HG03460 (cell line): ENCODE data around the gene FYN.

Experiments
- ATAC-seq: cut with Tn5 transposase; IDR thresholded peaks from one replicate; pipeline ENCODE4 v1.9.1; 2021; ENCODE audit not compliant: unreplicated experiment

The FYN gene

GRCh38 chr6:111854683-111855082 is 18.6 kb downstream of the FYN start:
- no peak for ATAC-seq

- no peak for ATAC-seq
Observed at GRCh38 chr6:111852725-111853124, 20.5 kb downstream of the FYN start.

- no peak for ATAC-seq
Observed at GRCh38 chr6:111850295-111850937, 22.8 kb downstream of the FYN start.

GRCh38 chr6:111849298-111849697 is 24.0 kb downstream of the FYN start:
- no peak for ATAC-seq

- ATAC-seq: no peak
Observed at GRCh38 chr6:111848262-111848812, 24.9 kb downstream of the FYN start.

DNA sequence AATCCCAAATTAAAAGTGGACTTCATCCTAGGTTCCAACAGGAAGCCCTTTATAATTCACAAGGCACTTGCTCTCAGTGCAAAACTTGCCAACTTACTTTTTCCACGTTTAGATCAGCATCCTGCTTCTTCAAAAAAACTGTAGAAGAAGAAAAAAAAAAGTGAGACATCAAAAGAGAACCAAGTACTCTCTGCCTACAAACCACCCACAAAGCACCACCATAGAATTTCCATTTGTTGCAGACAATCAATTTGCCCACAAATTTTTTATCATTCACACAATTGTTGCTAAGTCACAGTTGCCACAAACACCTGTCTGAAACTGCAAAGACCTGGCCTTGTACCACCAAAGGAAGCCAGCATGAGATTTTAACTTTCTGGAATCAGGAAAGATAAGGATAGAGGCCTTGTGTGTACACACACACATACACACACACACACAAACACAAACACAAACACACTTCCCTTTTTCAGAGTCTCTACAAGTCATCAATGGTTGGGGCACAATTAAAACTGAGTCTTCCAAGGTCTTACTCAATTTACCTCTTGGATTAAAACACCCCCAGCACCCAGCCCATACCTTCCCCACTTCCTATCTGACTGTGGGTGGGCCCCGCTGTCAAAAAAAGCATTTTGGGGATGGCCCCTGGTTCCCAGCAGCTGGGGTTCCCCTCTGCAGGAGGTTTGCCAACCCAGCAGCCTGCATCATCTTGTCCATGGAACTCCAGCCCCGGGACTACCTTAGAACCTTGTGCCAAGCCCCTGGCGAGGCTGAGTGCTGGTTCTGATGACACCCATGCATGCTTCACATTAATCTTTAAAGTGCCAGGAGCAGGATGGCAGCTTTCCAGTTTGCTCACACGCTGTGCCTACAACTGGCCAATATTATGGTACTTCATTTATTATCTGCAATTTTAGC is 26.5 kb downstream of the FYN start:
- ATAC-seq: no peak

DNA sequence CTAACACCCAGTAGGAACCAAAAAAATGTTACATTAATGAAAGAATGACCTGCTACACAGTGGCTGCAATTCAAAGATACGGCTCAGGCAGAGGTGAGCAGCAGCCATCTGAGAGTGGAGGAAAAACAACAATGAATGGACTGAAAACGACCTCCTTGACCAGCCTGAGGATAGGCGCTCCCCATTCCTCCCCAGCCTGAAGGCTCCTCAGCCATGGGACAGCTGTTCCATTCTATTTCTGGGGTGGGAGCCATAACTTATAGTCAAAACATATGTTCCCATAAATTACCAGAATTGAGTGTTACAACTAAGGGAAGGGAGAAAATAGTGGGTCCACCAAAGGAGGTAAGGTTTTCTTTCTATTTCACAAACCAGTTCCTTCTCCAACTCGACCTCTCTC is 27.2 kb downstream of the FYN start:
- ATAC-seq: no peak

GRCh38 chr6:111845441-111845871 is 27.8 kb downstream of the FYN start:
- peak; percentile 53 for ATAC-seq

GRCh38 chr6:111844921-111845320 is 28.3 kb downstream of the FYN start:
- no peak for ATAC-seq

GRCh38 chr6:111844376-111844775 is 28.9 kb downstream of the FYN start:
- peak; percentile 42 for ATAC-seq

- ATAC-seq: no peak
Observed at GRCh38 chr6:111843347-111844147, 29.7 kb downstream of the FYN start.

DNA sequence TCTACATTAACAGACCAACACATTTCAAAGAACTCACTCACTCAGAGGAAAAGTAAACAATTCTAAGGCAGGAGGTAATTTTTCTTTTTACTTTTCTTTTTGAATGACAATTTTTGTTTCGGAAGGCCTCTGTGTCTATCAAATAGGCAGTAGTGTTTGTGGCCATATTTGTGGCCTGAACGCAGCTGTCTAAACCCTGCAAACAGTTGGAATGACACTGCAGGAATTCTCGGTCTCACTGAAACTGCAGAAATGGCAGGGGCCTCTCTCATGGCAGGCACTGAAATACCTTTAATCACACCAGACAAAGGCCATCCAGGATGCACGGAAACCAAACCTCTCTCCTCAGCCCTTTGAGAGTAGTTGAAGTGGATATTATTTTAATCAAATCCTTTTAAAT is 30.4 kb downstream of the FYN start:
- ATAC-seq: no peak

DNA sequence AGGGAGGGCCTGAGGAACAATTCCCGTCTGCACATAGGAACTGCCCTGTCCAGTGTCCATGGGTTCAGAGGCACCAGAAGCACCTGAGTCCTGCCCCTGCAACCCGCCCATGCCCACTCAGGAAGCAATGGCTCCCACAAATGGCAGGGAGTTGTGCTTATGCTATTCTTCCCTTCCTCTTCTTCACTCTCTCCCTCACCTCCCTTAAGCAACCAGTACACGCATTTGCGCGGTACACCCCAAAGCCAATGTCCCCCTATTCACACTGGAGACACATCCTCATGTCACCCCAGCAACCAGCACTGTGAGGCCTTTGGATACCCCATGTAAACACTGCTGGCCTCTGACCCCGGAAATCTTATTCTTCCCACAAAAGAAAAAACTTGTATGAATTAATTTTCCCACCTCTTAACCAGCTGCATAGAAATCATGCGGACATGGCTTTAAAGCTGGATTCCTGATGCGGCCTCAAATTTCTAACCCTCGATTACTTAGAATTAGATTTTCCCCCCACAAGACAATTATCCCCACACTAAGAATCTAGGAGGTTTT is 30.9 kb downstream of the FYN start:
- no peak for ATAC-seq

GRCh38 chr6:111841822-111842221 is 31.4 kb downstream of the FYN start:
- ATAC-seq: no peak

DNA sequence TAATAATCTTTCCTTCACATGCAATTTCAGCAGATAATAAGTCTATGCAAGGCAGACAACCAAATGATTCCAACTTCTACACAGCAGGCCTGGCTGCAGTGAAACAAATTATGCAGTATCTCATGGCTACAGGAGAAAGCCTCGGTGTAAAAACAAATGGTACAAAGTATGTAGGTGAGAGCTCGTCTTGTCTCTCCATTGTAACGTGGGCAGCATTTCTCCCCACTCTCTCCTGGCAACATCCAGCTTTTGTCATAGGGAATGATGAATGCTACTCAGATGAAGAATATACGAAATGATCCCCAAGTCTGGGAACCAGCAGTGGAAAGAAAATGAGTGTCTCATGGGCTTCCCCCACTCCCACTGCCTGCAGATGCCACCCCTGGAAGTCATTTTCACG is 32.4 kb downstream of the FYN start:
- no peak for ATAC-seq

DNA sequence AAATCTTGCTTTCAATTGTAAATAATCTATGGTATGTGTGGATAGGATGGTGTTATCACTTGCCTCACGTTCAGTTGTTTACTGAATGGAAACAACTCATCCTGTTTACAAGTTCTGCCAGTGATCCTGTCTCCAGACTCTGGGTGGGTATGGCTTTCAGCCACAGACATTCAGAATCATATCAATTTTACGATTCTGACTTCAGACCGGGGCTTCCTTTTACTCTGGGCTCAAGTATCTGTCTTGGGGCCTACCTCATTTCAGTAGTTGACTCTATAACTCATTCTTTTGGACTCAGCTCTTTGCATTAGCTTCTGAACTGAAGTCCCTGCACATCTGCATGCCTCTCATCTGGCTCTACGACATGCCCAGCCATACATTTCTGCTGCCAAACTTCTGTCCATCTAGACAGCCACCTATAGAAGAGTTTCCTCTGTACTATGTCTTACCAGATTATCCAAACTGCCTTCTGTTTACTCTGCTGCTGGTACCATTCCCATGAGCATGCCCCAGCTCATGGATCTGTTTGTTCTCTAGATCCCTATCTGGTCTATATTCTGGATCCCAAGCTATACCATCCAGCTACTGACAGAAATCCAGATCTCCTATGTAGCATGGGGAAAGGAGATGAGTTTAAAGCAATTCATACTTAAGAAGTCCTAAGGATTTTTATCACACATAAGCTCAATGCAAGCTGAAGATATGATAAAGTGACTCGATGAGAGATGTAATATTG is 34.3 kb downstream of the FYN start:
- ATAC-seq: no peak

DNA sequence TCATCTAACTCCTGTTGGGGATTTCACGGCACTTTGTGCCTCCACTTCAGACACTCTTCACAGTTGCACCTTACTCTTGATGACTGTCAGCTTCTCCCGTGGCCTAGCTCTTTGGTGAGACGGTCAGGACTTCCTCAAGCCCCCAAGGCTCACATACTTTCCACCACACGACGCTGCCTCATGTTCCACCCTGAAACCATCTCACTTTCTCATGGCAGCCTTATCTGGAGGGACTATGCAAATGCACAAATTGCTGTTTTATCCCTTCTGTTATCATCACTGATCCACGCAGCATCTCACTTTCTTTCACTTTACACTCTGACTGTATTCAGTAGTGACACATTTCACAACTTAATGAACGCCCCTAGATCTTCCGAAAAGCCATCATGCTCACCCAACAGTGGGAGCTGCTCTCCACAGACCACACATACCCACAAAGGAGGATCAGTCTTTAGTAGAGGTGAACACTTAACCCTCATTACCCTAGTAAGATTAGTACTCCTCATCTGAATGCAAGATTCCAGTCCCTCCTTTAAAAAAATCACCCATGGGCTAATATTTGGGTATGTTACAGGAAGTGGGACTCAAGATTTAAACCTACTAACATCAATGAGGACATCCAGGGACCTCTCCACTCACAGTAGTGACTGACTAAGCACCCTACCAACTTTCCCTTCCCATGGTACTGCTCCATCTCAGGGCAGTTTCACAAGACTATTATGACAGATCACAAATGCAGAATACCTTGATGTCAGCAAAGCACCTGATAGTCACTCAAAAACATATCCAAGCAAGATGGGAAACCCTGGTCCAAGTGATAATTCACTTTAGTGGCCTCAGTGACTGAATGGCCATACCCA is 35.4 kb downstream of the FYN start:
- peak; percentile 67 for ATAC-seq

DNA sequence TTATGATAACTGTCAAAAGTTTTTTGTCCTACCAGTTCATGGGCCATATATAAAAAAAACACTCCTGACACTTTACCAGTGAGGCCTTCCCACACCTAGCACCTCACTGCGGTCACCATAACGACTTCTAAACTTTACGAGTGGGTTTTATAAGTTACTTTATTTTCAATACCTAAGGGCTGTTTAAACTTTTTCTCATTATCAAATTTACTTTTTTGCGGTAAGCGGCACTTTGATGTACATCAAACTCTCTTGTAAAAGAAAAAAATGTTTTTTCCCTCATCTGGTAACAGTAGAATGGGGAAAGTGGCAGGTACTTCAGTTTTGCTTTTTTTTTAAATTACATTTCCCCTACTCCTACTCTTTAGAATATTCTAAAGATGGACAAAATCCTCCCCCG is 36.2 kb downstream of the FYN start:
- no peak for ATAC-seq

GRCh38 chr6:111835807-111836206 is 37.4 kb downstream of the FYN start:
- no peak for ATAC-seq
